Stromal cell of bone marrow (primary cell): ENCODE data around the gene WDFY4.

ENCODE experiments used
- DNase-seq: peaks from one replicate; pipeline ENCODE4 v3.0.0-alpha.2; 2012; ENCODE audit warnings: low read depth

The WDFY4 gene

DNA sequence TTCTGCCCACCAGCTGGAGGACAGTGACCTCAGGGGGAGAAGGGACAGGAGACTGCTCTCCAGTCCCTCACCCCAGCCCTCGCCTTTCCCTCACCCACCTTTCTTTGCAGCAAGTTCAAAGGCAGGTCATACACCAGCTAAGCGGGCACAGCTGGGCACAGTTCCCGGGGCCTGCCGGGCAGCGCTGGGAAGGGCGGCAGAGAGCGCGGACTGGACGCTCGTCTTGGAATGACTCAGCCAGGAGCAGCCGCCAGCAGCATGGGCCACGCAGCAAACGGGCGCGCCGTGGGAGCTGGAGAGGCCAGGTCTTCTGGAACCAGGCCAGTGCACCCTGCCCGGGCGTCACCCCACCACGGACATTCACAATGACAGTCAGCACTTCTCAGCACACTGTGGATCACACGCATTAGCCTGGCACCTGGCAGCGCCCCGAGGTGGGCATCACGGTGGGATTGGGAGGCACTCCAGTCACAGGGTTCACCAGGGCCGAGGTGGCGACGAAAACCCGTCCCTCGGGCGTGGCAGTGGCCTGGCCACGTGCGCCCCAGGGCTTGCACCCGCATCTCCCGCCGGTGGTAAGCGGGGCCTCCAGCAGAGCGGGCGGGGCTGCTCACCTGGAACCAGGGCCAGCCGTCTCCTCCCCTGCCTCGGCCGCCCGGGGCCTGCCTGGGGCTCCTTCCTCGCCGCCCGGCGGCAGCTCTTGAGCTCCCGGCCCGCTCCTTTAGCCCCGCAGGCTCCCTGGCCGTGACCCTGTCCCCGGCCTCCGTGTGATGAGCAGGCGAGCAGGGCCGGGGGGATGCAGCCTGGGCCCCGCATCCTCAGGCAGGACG lies 29.0 kb upstream of the WDFY4 start:
- DNase-seq: peak; percentile 56

DNA sequence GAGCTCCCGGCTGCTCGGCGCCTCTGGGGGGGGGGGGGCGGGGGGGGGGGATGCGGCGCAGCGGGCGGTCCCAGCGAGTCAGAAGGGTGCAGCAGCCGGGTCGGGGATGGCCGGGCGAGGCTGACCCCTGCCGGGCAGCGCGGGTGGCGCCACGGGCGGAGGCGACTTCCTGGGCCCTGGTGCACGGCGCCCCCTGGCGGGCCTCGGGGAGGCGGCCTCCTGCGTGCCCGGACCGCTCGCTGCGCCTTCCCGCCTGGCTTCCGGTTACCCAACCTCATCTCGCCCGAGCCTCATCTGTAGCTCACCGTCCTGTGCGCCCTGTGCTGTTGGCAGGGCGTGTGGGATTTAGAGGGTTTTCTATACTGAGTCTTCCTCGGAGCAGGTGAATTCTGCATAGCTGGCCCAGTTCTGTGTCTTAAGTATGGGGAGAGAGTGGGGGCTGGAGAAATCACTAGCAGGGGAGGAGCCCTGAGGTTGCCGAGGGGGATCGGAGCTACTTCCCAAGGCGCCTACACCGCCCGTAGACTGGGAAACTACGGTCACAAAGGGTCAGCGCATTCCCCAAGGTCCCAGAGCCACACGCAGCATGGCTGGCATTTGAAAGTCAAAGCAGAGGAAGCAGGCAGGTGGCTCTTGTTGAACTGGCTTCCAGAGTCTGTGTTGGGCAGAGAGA lies 28.3 kb upstream of the WDFY4 start:
- DNase-seq: peak; percentile 73

GRCh38 chr10:48656914-48657305 lies 27.8 kb upstream of the WDFY4 start:
- DNase-seq: no peak

DNA sequence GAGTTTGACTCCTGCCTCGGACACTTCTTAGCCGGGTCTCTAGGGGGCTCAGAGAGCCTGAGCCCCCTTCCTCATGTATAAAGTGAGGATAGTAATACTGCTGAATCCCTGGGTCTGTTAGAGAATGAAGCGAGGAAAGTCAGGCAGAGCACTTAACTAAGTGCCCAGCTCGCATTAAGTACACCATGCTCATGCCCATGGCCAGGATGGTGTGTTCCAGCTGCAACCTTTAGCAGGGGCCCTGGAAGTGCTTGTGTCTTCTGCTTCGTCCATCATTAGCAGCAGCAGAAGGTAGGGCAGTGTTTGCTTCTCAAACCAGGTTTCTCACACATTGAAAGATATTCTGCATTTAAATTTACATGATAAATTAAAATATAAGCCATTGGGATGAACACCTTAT lies 27.3 kb upstream of the WDFY4 start:
- no peak for DNase-seq

GRCh38 chr10:48658243-48658974 lies 26.3 kb upstream of the WDFY4 start:
- DNase-seq: peak; percentile 29

DNA sequence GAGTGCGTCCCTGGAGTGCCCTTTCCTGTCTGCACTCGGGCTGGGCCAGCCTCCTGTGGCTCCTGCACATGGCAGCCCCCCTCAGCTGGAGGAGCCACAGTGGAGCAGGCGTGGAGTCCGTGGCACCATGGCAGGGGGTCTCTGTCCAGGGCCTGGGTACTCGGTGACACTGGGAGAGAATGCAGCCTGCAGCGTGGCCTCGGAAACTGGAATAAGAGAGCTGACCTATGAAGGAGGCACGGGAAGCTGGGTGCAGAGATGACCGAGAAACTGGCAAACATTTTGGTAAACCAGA lies 25.8 kb upstream of the WDFY4 start:
- DNase-seq: no peak

- no peak for DNase-seq
Observed at GRCh38 chr10:48659790-48660189, 24.9 kb upstream of the WDFY4 start.

- DNase-seq: no peak
Observed at GRCh38 chr10:48661441-48661840, 23.2 kb upstream of the WDFY4 start.

- no peak for DNase-seq
Observed at GRCh38 chr10:48667960-48668590, 16.6 kb upstream of the WDFY4 start.

- no peak for DNase-seq
Observed at GRCh38 chr10:48670978-48671913, 13.4 kb upstream of the WDFY4 start.

DNA sequence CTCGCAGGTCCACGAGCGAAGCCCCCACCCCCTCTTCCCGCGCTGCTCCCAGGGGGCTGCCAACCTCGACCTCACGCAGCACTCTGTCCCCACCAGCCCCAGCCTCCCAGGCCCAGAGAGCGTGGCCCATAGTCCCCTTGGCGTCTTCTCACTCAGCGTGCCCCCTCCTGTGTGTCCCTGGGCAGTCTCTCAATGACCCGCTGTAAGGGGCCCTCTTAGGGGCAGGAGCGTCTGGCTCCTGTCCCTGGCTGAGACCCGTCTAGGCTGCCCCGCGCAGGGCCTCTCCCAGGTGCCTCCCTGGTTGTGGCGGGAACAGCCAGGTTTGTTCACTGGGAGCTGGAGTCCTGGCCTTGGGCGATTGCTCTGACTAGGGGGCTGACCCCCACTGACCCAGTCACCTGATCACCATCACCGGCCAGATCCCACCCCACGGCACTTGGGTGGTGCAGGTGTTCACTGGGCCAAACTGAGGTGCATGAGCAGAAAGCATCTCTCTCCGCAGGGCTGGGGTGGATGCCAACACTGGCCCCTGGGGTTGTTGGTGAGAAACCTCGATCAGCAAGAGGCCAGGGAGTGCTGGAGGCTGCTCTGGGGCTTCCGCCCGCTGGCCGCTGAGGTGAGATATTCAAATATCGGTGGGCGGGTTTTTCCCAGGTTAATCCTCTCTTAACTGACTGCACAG lies 12.6 kb upstream of the WDFY4 start:
- no peak for DNase-seq

DNA sequence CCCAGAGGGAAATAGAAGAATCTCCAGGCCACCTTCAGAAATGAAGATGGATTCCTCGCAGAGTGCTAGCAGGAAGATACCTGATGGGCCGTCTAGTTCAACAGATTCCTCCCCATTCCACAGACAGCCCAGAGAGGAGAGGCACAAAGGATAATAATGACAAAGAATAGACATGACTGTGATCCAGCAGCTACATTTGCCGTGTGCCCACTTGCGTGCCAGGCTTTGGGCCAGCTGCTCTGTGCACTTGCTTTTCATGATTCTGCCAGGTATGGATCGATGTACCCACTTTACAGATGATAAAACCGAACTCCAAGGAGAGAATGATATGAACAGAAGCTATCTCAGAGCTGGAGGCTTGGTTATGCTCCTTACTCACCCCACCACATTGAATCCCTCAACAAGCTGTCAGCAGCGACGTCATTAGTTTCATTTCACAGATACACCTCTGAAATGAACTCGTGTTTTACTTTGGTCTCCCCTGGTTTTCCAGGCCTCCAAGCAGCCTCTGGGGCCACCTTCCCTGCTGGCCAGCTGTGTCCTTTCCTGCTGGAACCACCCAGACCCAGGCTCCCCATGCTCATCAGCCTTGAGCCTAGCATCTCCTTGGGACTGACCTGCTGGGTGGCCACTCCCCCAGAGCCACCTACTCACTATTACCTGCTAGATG lies 11.9 kb upstream of the WDFY4 start:
- DNase-seq: no peak

DNA sequence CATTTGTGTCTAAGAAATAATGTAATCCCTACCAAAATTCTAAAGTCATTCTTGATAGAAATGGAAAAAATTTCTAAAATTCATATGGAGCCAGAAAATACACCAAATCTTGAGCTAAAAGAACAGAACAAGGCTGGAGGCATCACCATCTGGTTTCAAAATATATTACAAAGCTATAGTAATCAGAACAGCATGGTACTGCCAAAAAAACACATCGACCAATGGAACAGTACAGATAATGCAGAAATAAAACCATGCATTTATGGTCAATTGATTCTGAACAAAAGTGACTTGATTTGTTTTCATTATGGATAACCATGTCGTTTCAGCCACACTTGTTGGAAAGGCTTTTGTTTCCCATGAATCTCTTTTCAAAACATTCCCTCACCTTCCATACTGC lies 7.0 kb upstream of the WDFY4 start:
- DNase-seq: no peak

DNA sequence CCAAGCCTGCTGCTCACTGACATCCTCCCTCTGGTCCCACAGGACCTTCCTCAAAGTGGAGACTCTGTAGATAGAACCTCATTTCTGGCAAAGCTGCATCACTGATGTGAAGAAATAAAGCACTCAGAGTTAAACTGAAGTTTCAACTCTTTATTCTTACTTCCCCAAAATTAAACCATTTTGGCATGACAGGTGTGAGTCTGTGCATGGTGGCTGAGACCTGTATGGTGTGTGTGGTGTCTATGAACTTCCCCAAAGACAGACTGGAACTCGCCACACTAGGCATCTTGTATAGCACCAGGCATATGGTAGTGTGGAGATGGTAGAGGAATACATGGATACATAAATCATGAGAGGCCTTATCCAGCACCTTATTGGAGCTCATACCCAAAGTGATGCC lies 6.6 kb upstream of the WDFY4 start:
- no peak for DNase-seq

DNA sequence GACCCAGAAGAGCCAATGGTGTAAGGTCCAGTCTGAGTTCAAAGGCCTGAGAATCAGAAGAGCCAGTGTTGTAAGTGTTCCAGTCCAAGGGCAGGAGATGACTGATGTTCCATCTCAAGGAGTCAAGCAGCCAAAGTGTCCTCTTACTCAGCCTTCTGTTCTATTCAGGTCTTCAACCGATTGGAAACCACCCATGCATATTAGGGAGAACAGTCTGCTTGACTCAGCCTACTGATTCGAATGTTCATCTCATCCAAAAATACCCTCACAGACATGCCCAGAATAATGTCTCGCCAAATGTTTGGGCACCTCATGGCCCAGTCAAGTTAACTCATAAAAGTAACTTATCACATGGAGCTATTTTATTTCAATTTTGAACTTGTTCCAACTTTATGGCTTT lies 2.9 kb upstream of the WDFY4 start:
- DNase-seq: no peak

DNA sequence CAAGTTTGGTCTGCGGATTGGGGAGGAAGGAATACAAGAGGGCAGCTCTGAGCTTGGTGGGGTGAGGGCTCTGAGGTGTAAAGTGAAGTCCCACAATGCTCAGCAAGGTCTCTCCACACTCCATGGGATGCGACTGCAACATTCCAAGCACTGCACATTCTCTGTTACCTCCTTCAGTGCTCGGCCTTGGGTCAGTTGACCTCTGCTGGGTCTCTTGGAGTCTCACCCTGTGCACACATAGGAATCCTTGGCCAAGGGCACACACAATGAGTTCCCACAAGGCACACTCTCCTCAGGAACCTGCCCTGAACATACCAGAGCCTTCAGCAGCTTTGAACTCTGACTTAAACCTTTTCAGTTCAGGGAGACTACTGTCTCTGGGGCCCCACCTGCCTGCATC lies 2.4 kb upstream of the WDFY4 start:
- no peak for DNase-seq

DNA sequence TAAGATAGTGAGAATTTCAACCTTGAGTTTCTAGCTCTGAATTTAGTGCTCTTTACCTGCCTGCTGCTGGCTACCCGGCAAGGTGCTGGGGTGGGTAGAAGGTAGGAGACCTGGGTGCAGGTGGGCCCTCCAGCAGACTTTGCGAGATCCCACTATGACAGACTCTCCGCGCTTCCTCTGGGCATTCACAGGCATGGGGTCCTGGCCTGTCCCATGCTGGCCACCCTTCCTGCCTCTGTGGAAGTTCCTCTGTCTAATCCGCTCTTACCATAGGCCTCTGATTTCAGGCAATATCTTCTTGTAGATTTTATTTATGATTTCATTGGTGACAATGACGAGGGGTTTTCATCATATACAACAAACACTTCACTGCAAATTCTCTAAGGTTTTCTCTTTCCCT lies 1.2 kb upstream of the WDFY4 start:
- no peak for DNase-seq

DNA sequence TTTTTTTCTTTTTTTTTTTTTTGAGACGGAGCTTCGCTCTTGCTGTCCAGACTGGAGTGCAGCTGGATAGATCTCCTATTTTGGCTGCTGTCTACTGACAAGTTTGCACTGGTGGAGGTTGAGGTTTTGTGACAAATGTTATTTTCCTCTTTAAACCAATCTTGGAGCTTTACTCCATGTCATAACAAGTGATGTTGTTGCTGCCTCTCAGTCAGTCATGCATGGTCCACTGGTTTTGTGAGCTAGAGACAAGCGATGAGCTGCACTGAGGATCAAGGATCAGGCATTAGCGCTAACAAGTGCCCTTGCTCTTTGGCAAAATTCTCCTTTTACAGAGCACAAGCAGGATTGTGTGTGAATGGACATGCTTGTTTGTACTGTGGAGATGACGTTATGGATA lies 805 bp upstream of the WDFY4 start:
- no peak for DNase-seq

GRCh38 chr10:48684463-48684791 lies 246 bp upstream of the WDFY4 start:
- no peak for DNase-seq

GRCh38 chr10:48685731-48686130 lies 1.1 kb downstream of the WDFY4 start:
- no peak for DNase-seq
